ENCODE results near the gene CEL. TPM values are rescaled to one million over a fixed set of nuclear protein-coding genes. Genes with fewer than 3 reads are reported as not detected.
A peak's percentile ranks its signal among the peaks of the same experiment; 100 is the strongest.
"Not testable (repeated sequence)": the region's sequence is repeated elsewhere in the genome, so short reads cannot be mapped to it uniquely, and the experiment has no call there.

CEL gene
- polyA plus RNA-seq = not detected

GRCh38 chr9:133061764-133062145, at the start of gene CEL:
CEL (plus strand) TSS chr9:133061981; CDS start chr9:133062003, 22 bp downstream.
- H3K4me1 Mint-ChIP-seq = peaks cover 26 to 27% of the 10 kb centered on the region in 2 donors
- not testable (repeated sequence) for H3K4me3 Mint-ChIP-seq; H3K27ac Mint-ChIP-seq; H3K9me3 Mint-ChIP-seq; H3K27me3 Mint-ChIP-seq (ENCODE audit: low read depth in 3 of 3); DNase-seq; H3K36me3 Mint-ChIP-seq

GRCh38 chr9:133014696-133015095, 47.1 kb upstream of the CEL start:
- H3K4me3 Mint-ChIP-seq = no peak overlapping the region
- H3K36me3 Mint-ChIP-seq = no peaks in the 10 kb centered on the region
- no peak overlapping the region for H3K27ac Mint-ChIP-seq
- H3K27me3 Mint-ChIP-seq (ENCODE audit: low read depth in 3 of 3) = peaks cover 3 to 9% (median 3%) of the 10 kb centered on the region in 3 donors
- H3K4me1 Mint-ChIP-seq = no peaks in the 10 kb centered on the region
- peaks cover 0 to 5% (median 0%) of the 10 kb centered on the region in 6 donors for H3K9me3 Mint-ChIP-seq
- no peak for DNase-seq

DNA sequence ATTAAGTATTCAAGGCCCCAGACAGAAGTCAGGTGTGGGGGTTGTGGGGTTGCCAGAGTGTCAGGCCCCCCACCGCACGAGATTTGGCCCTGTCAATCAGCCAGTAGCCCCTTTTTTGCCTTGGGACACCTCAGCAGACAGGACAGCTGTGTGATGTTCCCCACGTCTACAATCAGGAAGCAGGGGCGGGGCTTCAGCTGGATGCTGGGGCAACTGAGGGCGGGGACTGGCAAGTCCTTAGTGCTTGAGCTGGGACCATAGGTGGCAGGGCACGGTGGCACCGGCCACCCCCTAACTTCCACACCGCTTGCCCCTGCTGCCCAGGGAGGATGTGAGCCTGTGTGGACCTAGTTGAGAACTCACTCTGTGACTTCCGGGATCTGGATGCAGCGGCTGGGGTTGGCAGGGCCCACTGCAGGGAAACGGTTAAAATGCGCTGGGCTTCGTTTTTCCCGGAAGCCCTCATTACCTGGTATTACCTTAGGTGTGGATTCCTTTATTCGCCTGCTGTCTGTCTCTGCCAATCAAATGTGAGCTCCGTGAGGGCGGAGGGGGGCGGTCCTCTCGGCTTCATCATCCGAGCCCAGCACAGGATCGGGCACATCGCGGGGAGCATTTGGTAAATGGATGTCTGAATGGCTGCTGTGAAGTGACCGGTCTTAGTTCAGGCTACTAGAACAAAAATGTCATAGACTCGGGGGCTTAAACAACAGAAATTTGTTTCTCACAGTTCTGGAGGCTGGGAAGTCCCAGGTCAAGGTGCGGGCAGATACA, 38.5 kb upstream of the CEL start:
- Mint-ChIP-seq H3K9me3 (no peaks in the 10 kb centered on the region), H3K27ac (no peak overlapping the region), H3K36me3 (no peaks in the 10 kb centered on the region), H3K27me3 (ENCODE audit: low read depth in 3 of 3) (peaks cover 4 to 7% (median 6%) of the 10 kb centered on the region in 3 donors), H3K4me1 (peaks cover 14 to 15% of the 10 kb centered on the region in 2 donors), H3K4me3 (no peak overlapping the region)
- DNase-seq = no peak

- H3K4me3 Mint-ChIP-seq = no peak overlapping the region
- DNase-seq = no peak
Measured at GRCh38 chr9:133026426-133026825, 35.4 kb upstream of the CEL start.

DNA sequence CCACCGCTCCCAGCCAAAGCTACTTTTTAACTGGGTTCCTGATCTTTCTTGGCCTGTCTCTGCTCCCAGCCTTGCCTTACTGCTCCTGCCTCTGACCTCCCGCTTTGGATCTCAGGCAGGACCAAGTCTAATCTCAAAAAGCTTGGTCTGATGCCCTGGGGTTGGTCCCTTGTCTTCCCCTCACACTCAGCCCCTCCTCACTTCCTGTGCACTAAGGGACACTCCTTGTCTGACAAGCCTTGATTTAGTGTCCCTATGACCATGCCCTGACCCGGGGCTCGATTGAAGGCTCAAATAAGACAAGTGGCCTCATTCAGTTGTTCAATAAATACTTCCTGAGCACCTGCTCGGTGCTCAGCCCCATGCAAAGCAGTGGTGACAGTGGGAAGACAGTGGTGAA, 34.6 kb upstream of the CEL start:
- Mint-ChIP-seq H3K36me3 (no peaks in the 10 kb centered on the region), H3K27me3 (ENCODE audit: low read depth in 3 of 3) (peaks cover 14 to 17% (median 14%) of the 10 kb centered on the region in 3 donors), H3K9me3 (no peaks in the 10 kb centered on the region), H3K27ac (peak overlapping the region in 2 of 6 donors; percentile 42 to 57), H3K4me3 (peak overlapping the region in 2 of 5 donors; percentile 16 to 60), H3K4me1 (peaks cover 41 to 42% of the 10 kb centered on the region in 2 donors)
- no peak for DNase-seq

More at GRCh38 chr9:133026426-133026825, 35.4 kb upstream of the CEL start:
- Mint-ChIP-seq H3K27me3 (ENCODE audit: low read depth in 3 of 3) (peaks cover 14 to 17% (median 14%) of the 10 kb centered on the region in 3 donors), H3K9me3 (no peaks in the 10 kb centered on the region), H3K36me3 (no peaks in the 10 kb centered on the region), H3K27ac (no peak overlapping the region), H3K4me1 (peaks cover 35 to 36% of the 10 kb centered on the region in 2 donors)

DNA sequence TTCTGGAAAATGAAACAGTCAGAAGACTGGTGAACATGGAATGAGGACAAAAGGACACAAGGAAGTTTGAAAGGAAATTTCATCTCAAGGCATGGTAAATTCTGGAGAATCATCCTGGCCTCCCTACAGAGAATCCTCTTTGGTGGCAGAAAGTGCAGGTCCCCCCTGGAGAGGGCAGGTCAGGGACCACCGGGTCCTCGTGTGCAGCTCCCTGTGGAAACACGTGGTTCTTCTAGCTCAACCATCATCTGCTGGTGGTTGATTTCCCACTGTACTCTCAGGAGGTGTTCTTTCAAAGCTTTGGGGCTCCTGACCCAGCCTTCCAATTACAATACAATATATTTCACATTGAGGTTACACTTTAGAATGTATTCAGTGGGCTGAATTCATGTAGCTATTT, 33.6 kb upstream of the CEL start:
- H3K27me3 Mint-ChIP-seq (ENCODE audit: low read depth in 3 of 3) = peaks cover 9 to 13% (median 9%) of the 10 kb centered on the region in 3 donors
- no peak for DNase-seq
- peak overlapping the region; percentile 8 to 100 (median 99) for H3K4me3 Mint-ChIP-seq
- peak overlapping the region in 4 of 6 donors; percentile 40 to 97 (median 53) for H3K27ac Mint-ChIP-seq
- no peaks in the 10 kb centered on the region for H3K9me3 Mint-ChIP-seq
- no peaks in the 10 kb centered on the region for H3K36me3 Mint-ChIP-seq
- peaks cover 43 to 46% of the 10 kb centered on the region in 2 donors for H3K4me1 Mint-ChIP-seq

GRCh38 chr9:133029994-133030316, 31.8 kb upstream of the CEL start:
- Mint-ChIP-seq H3K27ac (peak overlapping the region; percentile 96 to 99 (median 98)), H3K36me3 (no peaks in the 10 kb centered on the region), H3K27me3 (ENCODE audit: low read depth in 3 of 3) (peaks cover 8 to 13% (median 9%) of the 10 kb centered on the region in 3 donors), H3K4me1 (peaks cover 42 to 56% of the 10 kb centered on the region in 2 donors), H3K9me3 (no peaks in the 10 kb centered on the region), H3K4me3 (peak overlapping the region; percentile 98 to 100 (median 99))
- no peak for DNase-seq

GRCh38 chr9:133030317-133031129, 31.3 kb upstream of the CEL start, which contains the start of gene GTF3C5:
GTF3C5 (plus strand) TSS chr9:133030997; CDS start chr9:133031012, 15 bp downstream.
- H3K27ac Mint-ChIP-seq = peak within 1 kb of the TSS; percentile 96 to 99 (median 98)
- peaks cover 42 to 56% of the 10 kb centered on the region in 2 donors for H3K4me1 Mint-ChIP-seq
- peak; percentile 94 to 96 (median 95) for DNase-seq
- H3K9me3 Mint-ChIP-seq = no peaks in the 10 kb centered on the region
- H3K36me3 Mint-ChIP-seq = no peaks in the 10 kb centered on the region
- peak within 1 kb of the TSS; percentile 98 to 100 (median 99) for H3K4me3 Mint-ChIP-seq
- H3K27me3 Mint-ChIP-seq (ENCODE audit: low read depth in 3 of 3) = peaks cover 8 to 13% (median 9%) of the 10 kb centered on the region in 3 donors

GRCh38 chr9:133031130-133031422, 30.7 kb upstream of the CEL start:
- no peaks in the 10 kb centered on the region for H3K36me3 Mint-ChIP-seq
- no peaks in the 10 kb centered on the region for H3K9me3 Mint-ChIP-seq
- peak overlapping the region; percentile 96 to 99 (median 98) for H3K27ac Mint-ChIP-seq
- peaks cover 8 to 13% (median 9%) of the 10 kb centered on the region in 3 donors for H3K27me3 Mint-ChIP-seq (ENCODE audit: low read depth in 3 of 3)
- H3K4me3 Mint-ChIP-seq = peak overlapping the region; percentile 98 to 100 (median 99)
- DNase-seq = no peak
- peaks cover 44 to 61% of the 10 kb centered on the region in 2 donors for H3K4me1 Mint-ChIP-seq

- H3K4me3 Mint-ChIP-seq = peak overlapping the region; percentile 98 to 100 (median 99)
- H3K36me3 Mint-ChIP-seq = no peaks in the 10 kb centered on the region
- no peaks in the 10 kb centered on the region for H3K9me3 Mint-ChIP-seq
- H3K27ac Mint-ChIP-seq = peak overlapping the region; percentile 20 to 99 (median 84)
- DNase-seq = no peak
- H3K4me1 Mint-ChIP-seq = peaks cover 46 to 64% of the 10 kb centered on the region in 2 donors
- H3K27me3 Mint-ChIP-seq (ENCODE audit: low read depth in 3 of 3) = peaks cover 7 to 13% (median 8%) of the 10 kb centered on the region in 3 donors
Measured at GRCh38 chr9:133031496-133031911, 30.3 kb upstream of the CEL start.

DNA sequence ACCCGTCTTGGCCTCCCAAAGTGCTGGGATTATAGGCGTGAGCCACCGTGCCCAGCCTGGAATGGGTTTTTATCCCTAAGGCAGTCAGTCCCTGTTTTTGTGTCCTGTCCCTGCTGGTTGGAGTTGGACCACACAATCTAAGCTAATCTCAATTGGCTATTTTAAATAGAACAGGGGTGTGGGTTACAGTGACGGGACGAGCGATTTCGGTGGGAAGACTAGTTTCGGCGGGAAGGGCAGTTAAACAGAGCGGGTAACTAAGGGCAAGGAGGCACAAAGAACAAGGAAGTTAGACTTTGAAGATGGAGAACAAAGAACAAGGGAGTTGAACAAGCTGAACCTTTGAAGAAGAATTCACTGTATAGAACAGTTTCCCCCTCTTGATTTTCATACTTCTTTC, 29.6 kb upstream of the CEL start:
- Mint-ChIP-seq H3K4me1 (peaks cover 45 to 64% of the 10 kb centered on the region in 2 donors), H3K36me3 (no peaks in the 10 kb centered on the region), H3K9me3 (no peaks in the 10 kb centered on the region), H3K27ac (peak overlapping the region in 2 of 6 donors; percentile 83 to 97), H3K27me3 (ENCODE audit: low read depth in 3 of 3) (peaks cover 7 to 13% (median 8%) of the 10 kb centered on the region in 3 donors), H3K4me3 (peak overlapping the region; percentile 98 to 100 (median 99))
- no peak for DNase-seq

GRCh38 chr9:133035669-133036068, 26.1 kb upstream of the CEL start:
- DNase-seq = no peak
- Mint-ChIP-seq H3K9me3 (no peaks in the 10 kb centered on the region), H3K4me3 (no peak overlapping the region), H3K27ac (no peak overlapping the region), H3K4me1 (peaks cover 32 to 57% of the 10 kb centered on the region in 2 donors), H3K36me3 (no peaks in the 10 kb centered on the region), H3K27me3 (ENCODE audit: low read depth in 3 of 3) (peaks cover under 1 to 3% (median 1%) of the 10 kb centered on the region in 3 donors)

DNA sequence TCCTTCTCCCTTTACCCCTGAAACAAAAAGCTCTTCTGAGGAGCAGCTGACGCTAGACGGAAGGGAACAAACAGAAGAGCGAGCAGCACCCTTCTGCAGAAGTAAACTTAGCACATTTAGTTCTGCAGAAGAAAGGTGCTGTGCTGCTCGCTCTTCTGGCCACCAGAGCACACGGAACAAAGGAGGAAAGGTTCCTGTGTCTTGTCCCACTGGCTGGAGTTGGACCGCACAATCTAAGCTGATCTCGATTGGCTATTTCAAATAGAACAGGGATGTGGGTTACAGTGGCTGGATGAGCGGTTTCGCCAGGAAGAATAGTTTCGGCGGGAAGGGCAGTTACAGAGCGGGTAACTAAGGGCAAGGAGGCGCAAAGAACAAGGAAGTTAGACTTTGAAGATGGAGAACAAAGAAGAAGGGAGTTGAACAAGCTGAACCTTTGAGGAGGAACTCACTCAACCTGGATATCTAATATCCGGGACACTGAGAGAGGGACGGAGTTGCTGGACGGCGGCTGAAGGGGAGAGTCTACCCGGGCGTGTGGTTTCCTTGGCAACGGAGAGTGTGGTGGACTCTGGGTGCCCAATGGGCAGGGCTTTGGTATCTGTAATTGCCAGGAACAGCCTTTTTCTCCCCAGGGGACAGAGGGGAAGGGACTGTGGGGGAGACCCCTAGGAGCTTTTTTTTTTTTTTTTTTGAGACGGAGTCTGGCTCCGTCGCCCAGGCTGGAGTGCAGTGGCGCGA, 23.8 kb upstream of the CEL start:
- no peak for DNase-seq
- Mint-ChIP-seq H3K9me3 (no peaks in the 10 kb centered on the region), H3K27ac (peak overlapping the region in 2 of 6 donors; percentile 27 to 33), H3K36me3 (peaks cover 0 to 6% (median 0%) of the 10 kb centered on the region in 3 donors), H3K27me3 (ENCODE audit: low read depth in 3 of 3) (no peaks in the 10 kb centered on the region), H3K4me3 (no peak overlapping the region), H3K4me1 (peaks cover 9 to 35% of the 10 kb centered on the region in 2 donors)
